Muscle of leg (tissue), 11 donors: ENCODE results near the gene NKAIN2. TPM values are rescaled to one million over a fixed set of nuclear protein-coding genes. Genes with fewer than 3 reads are reported as not detected.
"Not testable (repeated sequence)": the region's sequence is repeated elsewhere in the genome, so short reads cannot be mapped to it uniquely, and the experiment has no call there.

Source experiments
- DNase-seq: peaks from one replicate; pipeline ENCODE4 v3.0.0; 2013
- H3K27ac ChIP-seq: one replicate; pipeline ENCODE4 v1.5.1; 2013; ENCODE audit warnings: mild to moderate bottlenecking, low read length, control low read depth
- H3K27me3 ChIP-seq: one replicate; pipeline ENCODE4 v1.6.1; 2013; ENCODE audit warnings: low read length; ENCODE audit not compliant: control insufficient read depth, insufficient read depth
- H3K36me3 ChIP-seq: one replicate; pipeline ENCODE4 v1.6.1; 2013; ENCODE audit warnings: low read length; ENCODE audit not compliant: control insufficient read depth, insufficient read depth
- H3K4me1 ChIP-seq: one replicate; pipeline ENCODE4 v1.6.1; 2013; ENCODE audit warnings: low read length; ENCODE audit not compliant: control insufficient read depth, insufficient read depth
- H3K4me3 ChIP-seq: one replicate; pipeline ENCODE4 v1.5.1; 2013; ENCODE audit warnings: low read length, control low read depth
- H3K9me3 ChIP-seq: replicated peaks from 2 replicates; pipeline ENCODE4 v1.6.1; 2013; ENCODE audit warnings: low read depth, low read length; ENCODE audit not compliant: control insufficient read depth
- WGBS: methylation state at CpG from one replicate; pipeline ENCODE4 v1.1.5; 2013; ENCODE audit warnings: missing lambda C conversion rate; ENCODE audit not compliant: insufficient coverage; 5-methylcytosine and 5-hydroxymethylcytosine counted together
- polyA plus RNA-seq, 8 donors: library from polyadenylated mRNA; unstranded; fragments of 120-200 nt; gene quantifications; one replicate each; pipeline versions ENCODE4 v1.2.1 to v1.2.3, GENCODE V29; 2013; ENCODE audit warnings: inconsistent platforms in 1 of 8, low replicate concordance in 1 of 8; ENCODE audit not compliant: insufficient read length in 8 of 8, insufficient read depth in 1 of 8
- total RNA-seq: library from RNA; stranded (reverse); fragments of 120-200 nt; gene quantifications from one replicate; pipeline ENCODE4 v1.2.4, GENCODE V29; 2013

Gene NKAIN2
- total and polyA plus RNA-seq, 9 donors, result 2.5 to 10.1 (median 7.9) TPM

GRCh38 chr6:124459268-124459667 lies 655.6 kb downstream of the NKAIN2 start:
- no peaks in the 10 kb centered on the region for H3K27me3 ChIP-seq
- WGBS, result no CpG with 5 or more reads among the region's 2 CpGs
- no peak overlapping the region for H3K4me3 ChIP-seq

GRCh38 chr6:124462750-124463149 lies 659.1 kb downstream of the NKAIN2 start:
- H3K4me1 ChIP-seq, result no peaks in the 10 kb centered on the region
- no peaks in the 10 kb centered on the region for H3K36me3 ChIP-seq
- H3K9me3 ChIP-seq, result no peaks in the 10 kb centered on the region
- no CpG with 5 or more reads among the region's 3 CpGs for WGBS
- no peaks in the 10 kb centered on the region for H3K27me3 ChIP-seq
- H3K4me3 ChIP-seq, result no peak overlapping the region
- DNase-seq, result no peak
- H3K27ac ChIP-seq, result no peak overlapping the region

More at GRCh38 chr6:124459268-124459667, 655.6 kb downstream of the NKAIN2 start:
- no peaks in the 10 kb centered on the region for H3K4me1 ChIP-seq
- no peak for DNase-seq
- no peak overlapping the region for H3K27ac ChIP-seq
- no peaks in the 10 kb centered on the region for H3K9me3 ChIP-seq
- no peaks in the 10 kb centered on the region for H3K36me3 ChIP-seq

DNA sequence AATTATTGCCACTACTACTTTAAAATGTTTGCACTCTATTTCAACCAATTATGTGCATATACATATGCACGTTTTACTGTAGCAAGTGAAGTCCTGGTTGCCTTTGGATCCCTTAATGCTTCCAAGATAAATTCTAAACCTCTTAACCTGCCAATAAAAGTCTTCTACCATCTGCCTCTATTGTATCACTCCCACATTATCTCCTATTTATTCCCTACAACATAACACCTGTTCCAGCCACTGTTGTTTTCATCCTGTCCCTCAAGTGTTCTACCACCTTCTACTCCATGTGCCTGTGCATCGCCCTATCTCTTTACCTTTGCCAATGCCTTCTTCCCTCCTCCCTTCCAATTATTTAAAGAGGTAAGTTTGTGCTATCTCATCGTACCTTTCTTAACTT lies 659.6 kb downstream of the NKAIN2 start:
- 82% methylated on average over 1 of the region's 3 CpGs for WGBS
- DNase-seq, result no peak
- H3K9me3 ChIP-seq, result no peaks in the 10 kb centered on the region
- no peaks in the 10 kb centered on the region for H3K27me3 ChIP-seq
- H3K27ac ChIP-seq, result no peak overlapping the region
- H3K4me3 ChIP-seq, result no peak overlapping the region
- no peaks in the 10 kb centered on the region for H3K36me3 ChIP-seq
- H3K4me1 ChIP-seq, result no peaks in the 10 kb centered on the region

DNA sequence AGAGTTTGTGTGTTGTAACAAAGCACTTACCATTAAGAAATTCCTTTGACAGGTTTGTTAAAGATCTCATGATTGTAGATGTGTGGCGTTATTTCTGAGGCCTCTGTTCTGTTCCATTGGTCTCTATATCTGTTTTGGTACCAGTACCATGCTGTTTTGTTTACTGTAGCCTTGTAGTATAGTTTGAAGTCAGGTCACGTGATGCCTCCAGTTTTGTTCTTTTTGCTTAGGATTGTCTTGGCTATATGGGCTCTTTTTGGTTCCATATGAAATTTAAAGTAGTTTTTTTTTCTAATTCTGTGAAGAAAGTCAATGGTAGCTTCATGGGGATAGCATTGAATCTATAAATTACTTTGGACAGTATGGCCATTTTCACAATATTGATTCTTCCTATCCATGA lies 660.9 kb downstream of the NKAIN2 start:
- no CpG with 5 or more reads among the region's 2 CpGs for WGBS
- not testable (repeated sequence) for H3K36me3 ChIP-seq, H3K27ac ChIP-seq, DNase-seq, H3K27me3 ChIP-seq, H3K4me3 ChIP-seq, H3K9me3 ChIP-seq, H3K4me1 ChIP-seq

GRCh38 chr6:124466949-124467348 lies 663.3 kb downstream of the NKAIN2 start:
- H3K4me3 ChIP-seq, result no peak overlapping the region
- no peaks in the 10 kb centered on the region for H3K27me3 ChIP-seq
- WGBS, result no CpG with 5 or more reads among the region's 2 CpGs
- no peaks in the 10 kb centered on the region for H3K9me3 ChIP-seq
- H3K4me1 ChIP-seq, result no peaks in the 10 kb centered on the region
- H3K27ac ChIP-seq, result no peak overlapping the region
- no peak for DNase-seq
- no peaks in the 10 kb centered on the region for H3K36me3 ChIP-seq

DNA sequence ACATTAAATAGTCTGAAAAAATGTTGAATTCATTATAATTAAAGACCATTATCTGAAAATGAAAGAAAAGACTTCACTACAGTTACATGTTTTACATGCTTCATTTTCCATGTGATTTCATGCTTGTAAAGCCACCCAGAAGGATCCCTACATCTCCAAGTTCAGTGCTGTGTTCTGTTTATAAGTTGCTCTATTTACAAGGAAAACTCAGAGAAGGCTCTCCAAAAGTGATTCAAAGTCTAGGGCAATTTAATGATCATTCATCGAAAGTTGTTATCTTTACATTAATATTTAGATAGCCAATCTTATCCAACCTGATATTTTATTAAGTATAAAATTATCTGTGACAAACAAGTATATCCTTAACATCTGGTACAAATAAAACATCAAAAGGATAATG lies 663.7 kb downstream of the NKAIN2 start:
- Histone ChIP-seq H3K9me3 (no peaks in the 10 kb centered on the region), H3K27me3 (no peaks in the 10 kb centered on the region), H3K36me3 (no peaks in the 10 kb centered on the region), H3K27ac (no peak overlapping the region), H3K4me3 (no peak overlapping the region), H3K4me1 (no peaks in the 10 kb centered on the region)
- no CpG with 5 or more reads among the region's 1 CpG for WGBS
- DNase-seq, result no peak

- no peak for DNase-seq
- Histone ChIP-seq H3K9me3 (no peaks in the 10 kb centered on the region), H3K36me3 (no peaks in the 10 kb centered on the region)
Observed at GRCh38 chr6:124470803-124471202, 667.1 kb downstream of the NKAIN2 start.

DNA sequence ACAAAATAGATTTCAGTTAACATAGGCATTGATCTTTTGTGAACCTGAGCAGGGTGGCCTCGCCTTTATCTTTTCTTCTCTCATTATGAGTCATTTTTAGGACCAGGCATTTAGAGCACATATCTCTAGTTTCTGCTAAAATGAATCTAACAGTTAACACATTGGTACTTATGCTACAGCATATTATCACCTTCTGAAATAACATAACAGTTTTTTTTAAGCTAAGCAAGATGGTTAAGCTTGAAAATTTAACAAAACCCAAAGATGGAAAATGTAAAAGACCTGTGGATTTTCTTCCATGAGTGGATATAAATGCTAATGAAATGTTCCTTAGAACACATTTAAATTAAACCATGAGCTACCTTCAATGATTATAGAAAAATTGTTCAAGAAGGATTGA lies 671.5 kb downstream of the NKAIN2 start:
- no CpG with 5 or more reads among the region's 1 CpG for WGBS
- no peak overlapping the region for H3K4me3 ChIP-seq
- DNase-seq, result no peak

More at GRCh38 chr6:124470803-124471202, 667.1 kb downstream of the NKAIN2 start:
- no peaks in the 10 kb centered on the region for H3K27me3 ChIP-seq
- no peaks in the 10 kb centered on the region for H3K4me1 ChIP-seq
- H3K4me3 ChIP-seq, result no peak overlapping the region
- no peak overlapping the region for H3K27ac ChIP-seq

DNA sequence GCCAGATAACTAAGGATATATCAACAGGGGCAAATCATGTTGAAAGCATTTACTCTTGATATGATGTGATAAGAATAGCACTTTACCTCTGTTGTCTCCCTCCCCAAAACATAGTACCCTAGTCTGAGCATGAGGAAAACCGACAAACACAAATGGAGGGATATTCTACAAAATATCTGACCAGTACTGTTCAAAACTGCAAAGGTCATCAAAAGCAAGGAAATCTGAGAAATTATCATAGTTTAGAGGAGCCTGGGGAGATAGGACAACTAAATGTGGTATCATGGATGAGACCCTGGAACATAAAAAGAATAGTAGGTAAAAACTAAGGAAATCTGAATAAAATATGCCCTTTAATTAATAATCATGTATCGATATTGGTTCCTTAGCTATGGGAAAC lies 675.2 kb downstream of the NKAIN2 start:
- Histone ChIP-seq H3K9me3 (no peaks in the 10 kb centered on the region), H3K27me3 (no peaks in the 10 kb centered on the region), H3K4me3 (no peak overlapping the region), H3K4me1 (no peaks in the 10 kb centered on the region), H3K27ac (no peak overlapping the region), H3K36me3 (no peaks in the 10 kb centered on the region)
- no CpG with 5 or more reads among the region's 2 CpGs for WGBS
- no peak for DNase-seq

More for the DNA sequence above, 671.5 kb downstream of the NKAIN2 start:
- H3K27ac ChIP-seq, result no peak overlapping the region
- H3K4me1 ChIP-seq, result no peaks in the 10 kb centered on the region
- no peaks in the 10 kb centered on the region for H3K36me3 ChIP-seq
- H3K9me3 ChIP-seq, result no peaks in the 10 kb centered on the region
- no peaks in the 10 kb centered on the region for H3K27me3 ChIP-seq

- no peak overlapping the region for H3K4me3 ChIP-seq
- WGBS, result 60% methylated on average over 1 of the region's 1 CpG
- no peaks in the 10 kb centered on the region for H3K27me3 ChIP-seq
- no peaks in the 10 kb centered on the region for H3K9me3 ChIP-seq
- H3K36me3 ChIP-seq, result no peaks in the 10 kb centered on the region
- no peak for DNase-seq
- H3K27ac ChIP-seq, result no peak overlapping the region
- no peaks in the 10 kb centered on the region for H3K4me1 ChIP-seq
Observed at GRCh38 chr6:124479991-124480430, 676.3 kb downstream of the NKAIN2 start.

DNA sequence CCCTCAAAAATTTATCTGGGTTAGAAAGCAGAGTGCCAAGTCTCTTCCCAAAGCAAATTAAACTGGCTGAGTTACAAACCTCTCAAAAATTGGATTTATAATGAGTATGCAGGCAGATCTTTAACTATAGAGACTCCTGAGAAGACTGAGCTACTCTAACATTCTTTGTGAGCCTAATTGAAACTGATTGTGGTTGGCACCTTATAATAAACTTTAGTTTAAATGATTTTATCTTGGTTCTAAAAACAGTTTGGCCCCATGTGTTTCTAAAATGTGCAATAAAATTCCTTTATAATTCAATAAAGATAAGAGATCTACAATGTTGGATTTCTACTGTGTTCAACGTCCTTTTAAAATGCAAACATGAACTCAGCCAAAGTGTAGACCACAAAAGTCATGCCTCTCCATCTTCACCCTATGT lies 678.4 kb downstream of the NKAIN2 start:
- DNase-seq, result no peak
- Histone ChIP-seq H3K9me3 (no peaks in the 10 kb centered on the region), H3K4me1 (no peaks in the 10 kb centered on the region), H3K27me3 (no peaks in the 10 kb centered on the region), H3K4me3 (no peak overlapping the region), H3K36me3 (no peaks in the 10 kb centered on the region), H3K27ac (no peak overlapping the region)
- WGBS, result no CpG with 5 or more reads among the region's 1 CpG
